Rectal smooth muscle tissue (tissue), 1 donor: ENCODE data around the gene SYT1.

Experiments used
- H3K27ac ChIP-seq: one replicate; pipeline ENCODE4 v1.7.0; 2013; ENCODE audit warnings: low read depth, low read length, inconsistent platforms
- H3K27me3 ChIP-seq: one replicate; pipeline ENCODE4 v1.7.0; 2013; ENCODE audit warnings: low read length; ENCODE audit not compliant: control insufficient read depth, insufficient read depth
- H3K36me3 ChIP-seq: one replicate; pipeline ENCODE4 v1.7.0; 2013; ENCODE audit warnings: low read length; ENCODE audit not compliant: control insufficient read depth, insufficient read depth
- H3K4me1 ChIP-seq: one replicate; pipeline ENCODE4 v1.7.0; 2013; ENCODE audit warnings: low read length; ENCODE audit not compliant: control insufficient read depth, insufficient read depth
- H3K4me3 ChIP-seq: one replicate; pipeline ENCODE4 v1.7.0; 2013; ENCODE audit warnings: low read length
- H3K9ac ChIP-seq: one replicate; pipeline ENCODE4 v1.7.0; 2013; ENCODE audit warnings: low read length

Gene SYT1

GRCh38 chr12:79329933-79330332 lies 465.4 kb downstream of the SYT1 start:
- H3K4me1 ChIP-seq: no peaks in the 10 kb centered on the region
- H3K27ac ChIP-seq: no peak overlapping the region
- no peaks in the 10 kb centered on the region for H3K36me3 ChIP-seq
- H3K27me3 ChIP-seq: no peaks in the 10 kb centered on the region
- H3K4me3 ChIP-seq: no peak overlapping the region
- H3K9ac ChIP-seq: no peak overlapping the region

DNA sequence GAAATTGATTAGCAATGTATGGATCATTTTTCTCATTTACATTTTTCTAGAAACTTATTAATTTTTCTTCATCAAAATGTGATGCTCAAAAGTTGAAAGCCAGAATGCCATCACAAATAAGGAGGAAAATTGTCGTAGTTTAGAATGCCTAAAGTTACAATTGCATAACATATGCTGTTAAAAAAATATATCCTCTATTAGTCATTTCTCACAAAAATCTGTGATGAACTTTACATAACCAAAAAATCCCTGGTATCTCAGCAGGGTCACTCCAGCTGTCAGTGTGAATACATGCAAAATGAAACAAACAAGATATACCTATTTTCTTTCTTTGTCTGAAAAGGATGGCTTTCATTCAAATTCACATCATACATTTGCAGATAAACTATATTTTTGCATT lies 467.3 kb downstream of the SYT1 start:
- H3K4me3 ChIP-seq: no peak overlapping the region
- H3K4me1 ChIP-seq: no peaks in the 10 kb centered on the region
- H3K27ac ChIP-seq: no peak overlapping the region
- no peaks in the 10 kb centered on the region for H3K27me3 ChIP-seq
- H3K36me3 ChIP-seq: no peaks in the 10 kb centered on the region
- H3K9ac ChIP-seq: no peak overlapping the region

DNA sequence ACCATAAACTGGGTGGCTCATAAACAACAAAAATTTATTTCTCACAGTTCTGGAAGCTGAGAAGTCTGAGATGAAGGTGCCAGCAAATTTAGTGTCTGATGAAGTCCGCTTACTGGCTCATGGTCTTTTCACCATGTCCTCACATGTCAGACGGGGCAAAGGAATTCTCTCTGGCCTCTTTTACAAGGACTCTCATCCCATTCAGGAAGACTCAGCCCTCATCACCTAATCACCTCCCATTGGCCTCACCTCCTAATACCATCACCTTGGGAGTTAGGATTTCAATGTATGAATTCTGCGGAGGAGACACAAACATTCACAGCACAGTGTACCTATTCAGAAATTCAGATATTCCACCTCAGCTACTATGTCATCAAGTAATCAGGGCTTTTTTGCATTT lies 468.6 kb downstream of the SYT1 start:
- Histone ChIP-seq H3K36me3 (no peaks in the 10 kb centered on the region), H3K27me3 (no peaks in the 10 kb centered on the region), H3K4me3 (no peak overlapping the region), H3K27ac (no peak overlapping the region), H3K9ac (no peak overlapping the region), H3K4me1 (no peaks in the 10 kb centered on the region)

DNA sequence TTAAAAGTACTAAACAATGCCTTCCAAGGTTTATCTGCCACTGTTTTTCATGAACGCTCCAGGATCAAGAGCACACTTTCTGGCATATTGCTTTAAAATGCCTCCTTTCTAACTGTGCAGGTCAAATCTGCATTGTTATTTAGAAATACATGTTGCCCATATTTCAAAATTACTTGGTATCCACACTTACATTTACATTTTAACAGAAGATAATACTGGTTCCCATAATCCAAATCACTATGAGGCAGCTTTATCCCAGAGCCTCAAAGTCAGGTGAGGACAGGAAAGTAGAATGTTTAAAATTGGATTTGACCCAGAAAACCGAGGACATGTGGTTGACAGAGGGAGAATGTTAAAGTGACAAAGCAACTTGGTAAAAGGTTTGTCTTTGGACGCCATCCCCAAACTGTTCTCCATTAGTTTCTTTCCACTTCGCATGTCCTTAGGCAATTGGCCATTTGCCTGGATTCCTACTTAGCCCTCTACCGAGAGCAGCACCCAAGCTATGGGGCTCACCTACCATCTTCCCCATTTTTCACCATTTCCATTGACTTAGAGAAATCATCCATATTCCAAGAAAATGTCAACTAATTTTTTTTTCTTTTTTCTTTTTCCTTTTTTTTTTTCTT lies 473.2 kb downstream of the SYT1 start:
- no peak overlapping the region for H3K9ac ChIP-seq

GRCh38 chr12:79344855-79345847 lies 480.6 kb downstream of the SYT1 start:
- Histone ChIP-seq H3K4me3 (no peak overlapping the region), H3K27me3 (no peaks in the 10 kb centered on the region), H3K27ac (no peak overlapping the region), H3K36me3 (no peaks in the 10 kb centered on the region), H3K9ac (no peak overlapping the region), H3K4me1 (no peaks in the 10 kb centered on the region)

More for the DNA sequence above, 473.2 kb downstream of the SYT1 start:
- no peaks in the 10 kb centered on the region for H3K36me3 ChIP-seq
- H3K27ac ChIP-seq: no peak overlapping the region
- no peaks in the 10 kb centered on the region for H3K27me3 ChIP-seq
- H3K4me3 ChIP-seq: no peak overlapping the region
- H3K4me1 ChIP-seq: no peaks in the 10 kb centered on the region

GRCh38 chr12:79347866-79348265 lies 483.3 kb downstream of the SYT1 start:
- H3K4me3 ChIP-seq: no peak overlapping the region
- no peaks in the 10 kb centered on the region for H3K4me1 ChIP-seq
- H3K27ac ChIP-seq: no peak overlapping the region
- no peaks in the 10 kb centered on the region for H3K27me3 ChIP-seq
- H3K9ac ChIP-seq: no peak overlapping the region
- no peaks in the 10 kb centered on the region for H3K36me3 ChIP-seq

- Histone ChIP-seq H3K4me3 (no peak overlapping the region), H3K36me3 (no peaks in the 10 kb centered on the region), H3K27me3 (no peaks in the 10 kb centered on the region), H3K9ac (no peak overlapping the region), H3K27ac (no peak overlapping the region), H3K4me1 (no peaks in the 10 kb centered on the region)
Observed at GRCh38 chr12:79351251-79351650, 486.7 kb downstream of the SYT1 start.

DNA sequence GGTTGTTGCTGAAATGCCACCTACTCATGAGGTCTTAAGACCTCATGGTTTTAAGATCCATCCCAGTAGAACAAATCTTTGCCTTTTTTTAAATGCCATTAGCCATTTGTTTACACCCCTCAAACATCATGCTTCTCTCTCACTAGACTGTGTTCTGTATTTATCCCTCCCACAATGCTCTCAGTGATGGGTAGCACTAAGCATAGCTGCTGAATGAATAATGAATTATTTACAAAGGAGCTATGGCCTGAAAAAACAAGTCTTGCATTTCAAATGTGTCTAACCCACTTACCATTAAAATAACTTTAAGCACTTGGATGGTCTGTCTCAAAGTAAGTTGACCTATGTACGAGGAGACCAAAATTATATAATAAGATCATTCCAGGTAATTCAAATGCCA lies 491.6 kb downstream of the SYT1 start:
- no peaks in the 10 kb centered on the region for H3K36me3 ChIP-seq
- H3K27ac ChIP-seq: no peak overlapping the region
- H3K27me3 ChIP-seq: no peaks in the 10 kb centered on the region
- no peak overlapping the region for H3K4me3 ChIP-seq
- H3K4me1 ChIP-seq: no peaks in the 10 kb centered on the region
- H3K9ac ChIP-seq: no peak overlapping the region

GRCh38 chr12:79357048-79357447 lies 492.5 kb downstream of the SYT1 start:
- no peak overlapping the region for H3K9ac ChIP-seq
- no peak overlapping the region for H3K27ac ChIP-seq
- H3K36me3 ChIP-seq: no peaks in the 10 kb centered on the region
- H3K27me3 ChIP-seq: no peaks in the 10 kb centered on the region
- no peaks in the 10 kb centered on the region for H3K4me1 ChIP-seq
- H3K4me3 ChIP-seq: no peak overlapping the region

GRCh38 chr12:79358716-79359300 lies 494.2 kb downstream of the SYT1 start:
- H3K4me1 ChIP-seq: no peaks in the 10 kb centered on the region
- no peak overlapping the region for H3K4me3 ChIP-seq
- no peak overlapping the region for H3K27ac ChIP-seq
- no peaks in the 10 kb centered on the region for H3K36me3 ChIP-seq
- no peak overlapping the region for H3K9ac ChIP-seq
- H3K27me3 ChIP-seq: no peaks in the 10 kb centered on the region

- Histone ChIP-seq H3K27ac (no peak overlapping the region), H3K9ac (no peak overlapping the region), H3K27me3 (no peaks in the 10 kb centered on the region)
Observed at GRCh38 chr12:79360286-79360685, 495.7 kb downstream of the SYT1 start.

DNA sequence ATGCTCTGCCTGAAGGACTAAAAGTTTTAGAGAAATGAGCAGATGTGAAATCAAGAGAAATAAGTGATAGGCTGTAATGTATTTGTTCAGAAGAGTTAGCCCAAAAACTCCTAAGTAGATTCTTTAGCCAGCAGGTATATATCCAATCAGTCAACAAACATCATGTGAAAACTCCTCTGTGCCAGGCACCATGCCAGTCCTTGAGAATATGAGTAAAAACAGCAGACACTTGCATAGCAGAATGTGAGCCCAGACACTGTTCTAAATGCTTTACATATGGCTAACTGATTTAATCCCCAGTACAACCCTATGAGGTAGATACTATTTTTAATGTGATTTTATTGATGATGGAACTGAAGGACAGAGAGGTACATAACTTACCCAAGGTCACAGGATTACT lies 496.4 kb downstream of the SYT1 start:
- H3K9ac ChIP-seq: no peak overlapping the region
- no peaks in the 10 kb centered on the region for H3K4me1 ChIP-seq
- H3K4me3 ChIP-seq: no peak overlapping the region
- H3K36me3 ChIP-seq: no peaks in the 10 kb centered on the region
- no peak overlapping the region for H3K27ac ChIP-seq
- H3K27me3 ChIP-seq: no peaks in the 10 kb centered on the region

More at GRCh38 chr12:79360286-79360685, 495.7 kb downstream of the SYT1 start:
- Histone ChIP-seq H3K36me3 (no peaks in the 10 kb centered on the region), H3K4me1 (no peaks in the 10 kb centered on the region), H3K4me3 (no peak overlapping the region)
